ENCODE results near the gene EFEMP1.

Gene EFEMP1

DNA sequence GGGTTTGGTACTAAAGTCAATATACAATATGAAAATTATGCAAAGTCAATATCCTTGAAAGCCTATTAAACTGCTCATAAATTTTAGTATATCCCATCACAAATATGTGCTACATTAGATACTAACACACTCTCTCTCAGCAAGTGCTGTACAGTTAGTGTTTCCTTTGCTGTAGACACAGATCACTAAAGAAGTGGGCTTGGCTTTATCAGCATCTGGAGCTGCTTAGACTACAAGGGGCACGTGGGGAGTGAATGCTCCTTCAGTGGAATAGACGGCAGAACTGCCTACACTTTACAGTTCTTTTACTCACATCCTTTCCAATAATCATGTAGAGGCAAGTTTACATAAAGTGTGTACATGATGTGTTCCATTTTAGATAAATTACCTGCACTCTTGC lies 26.0 kb upstream of the EFEMP1 start:
- TF ChIP-seq, protein P1, sequence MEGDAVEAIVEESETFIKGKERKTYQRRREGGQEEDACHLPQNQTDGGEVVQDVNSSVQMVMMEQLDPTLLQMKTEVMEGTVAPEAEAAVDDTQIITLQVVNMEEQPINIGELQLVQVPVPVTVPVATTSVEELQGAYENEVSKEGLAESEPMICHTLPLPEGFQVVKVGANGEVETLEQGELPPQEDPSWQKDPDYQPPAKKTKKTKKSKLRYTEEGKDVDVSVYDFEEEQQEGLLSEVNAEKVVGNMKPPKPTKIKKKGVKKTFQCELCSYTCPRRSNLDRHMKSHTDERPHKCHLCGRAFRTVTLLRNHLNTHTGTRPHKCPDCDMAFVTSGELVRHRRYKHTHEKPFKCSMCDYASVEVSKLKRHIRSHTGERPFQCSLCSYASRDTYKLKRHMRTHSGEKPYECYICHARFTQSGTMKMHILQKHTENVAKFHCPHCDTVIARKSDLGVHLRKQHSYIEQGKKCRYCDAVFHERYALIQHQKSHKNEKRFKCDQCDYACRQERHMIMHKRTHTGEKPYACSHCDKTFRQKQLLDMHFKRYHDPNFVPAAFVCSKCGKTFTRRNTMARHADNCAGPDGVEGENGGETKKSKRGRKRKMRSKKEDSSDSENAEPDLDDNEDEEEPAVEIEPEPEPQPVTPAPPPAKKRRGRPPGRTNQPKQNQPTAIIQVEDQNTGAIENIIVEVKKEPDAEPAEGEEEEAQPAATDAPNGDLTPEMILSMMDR (IDR thresholded peaks at IDR 0.05; ENCODE audit: low read depth, low read length): no peak
- no peak for DNase-seq (ENCODE audit: extremely low read depth, low read depth)

DNA sequence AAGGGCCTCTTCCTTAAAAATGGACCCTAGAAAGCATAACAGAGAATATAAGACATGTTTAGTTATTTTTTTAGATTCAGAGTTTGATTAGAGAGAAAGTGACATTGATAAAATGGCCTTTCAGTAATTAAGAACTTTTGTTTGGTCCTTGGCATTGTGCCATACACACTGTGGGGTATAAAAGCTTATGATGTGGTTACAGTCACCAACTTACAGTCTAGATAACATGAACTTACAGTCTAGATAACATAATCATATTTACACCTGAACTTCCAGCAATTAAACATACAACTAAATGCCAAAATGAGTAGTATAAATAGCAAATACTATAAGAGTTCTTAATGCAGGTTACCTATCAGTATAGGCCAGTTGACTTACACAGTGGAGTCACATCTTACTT lies 25.6 kb upstream of the EFEMP1 start:
- TF ChIP-seq, protein P1 (IDR thresholded peaks at IDR 0.05; ENCODE audit: low read depth, low read length): no peak
- no peak for DNase-seq (ENCODE audit: extremely low read depth, low read depth)

DNA sequence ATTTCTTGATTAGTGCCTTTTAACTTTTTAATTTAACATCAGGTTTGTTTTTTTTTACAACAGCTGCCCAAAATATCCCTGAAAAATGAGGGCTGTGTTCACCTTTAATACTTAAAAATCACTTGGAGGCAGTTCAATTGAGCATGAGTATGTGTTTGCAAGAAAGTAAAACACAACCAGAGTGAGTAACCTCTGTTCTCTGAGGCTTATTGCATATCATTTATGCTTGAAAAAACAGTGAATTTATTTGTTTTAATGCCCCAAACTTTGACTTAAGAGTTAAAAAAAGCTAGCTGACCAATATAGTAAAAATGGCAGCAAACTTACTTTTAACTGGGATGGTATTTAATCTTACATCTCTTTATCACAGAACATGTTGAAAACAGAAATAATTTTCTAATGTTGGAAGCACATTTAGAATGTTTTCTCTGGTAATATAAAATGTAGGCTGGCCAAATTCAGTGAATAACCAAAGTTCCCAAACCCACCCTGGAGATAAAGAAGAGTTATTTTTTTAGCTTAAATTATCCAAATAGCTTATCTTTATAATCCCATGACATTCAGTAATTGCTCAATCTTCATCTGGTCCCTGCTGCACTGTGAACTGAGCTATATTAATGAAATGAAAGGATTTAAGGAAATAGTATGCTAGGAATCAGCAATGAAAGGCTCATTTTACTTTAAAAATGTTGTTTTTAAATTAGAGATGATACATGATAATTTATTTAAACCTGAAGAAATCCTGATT lies 24.8 kb upstream of the EFEMP1 start:
- DNase-seq (ENCODE audit: extremely low read depth, low read depth): no peak
- TF ChIP-seq, protein P1 (IDR thresholded peaks at IDR 0.05; ENCODE audit: low read depth, low read length): no peak

DNA sequence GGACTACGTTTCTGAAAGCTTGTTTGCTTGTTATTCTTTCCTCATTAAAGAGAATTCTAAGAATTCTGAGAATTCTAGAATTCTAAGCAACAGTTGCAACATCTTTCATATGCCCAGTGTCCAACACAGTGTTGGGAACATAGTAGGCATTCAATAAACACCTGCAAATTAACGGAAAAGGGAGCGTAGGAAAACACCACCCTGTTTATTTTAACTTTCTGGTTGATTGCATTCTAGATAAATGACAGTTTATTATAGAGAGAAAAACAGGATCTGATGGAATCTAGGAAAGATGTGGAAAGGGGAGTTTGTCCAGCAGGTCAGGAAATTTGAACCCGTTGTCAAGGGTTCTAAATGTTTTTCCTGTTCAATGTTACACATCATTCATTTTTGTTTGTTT lies 24.2 kb upstream of the EFEMP1 start:
- TF ChIP-seq, protein P1 (IDR thresholded peaks at IDR 0.05; ENCODE audit: low read depth, low read length): no peak
- no peak for DNase-seq (ENCODE audit: extremely low read depth, low read depth)

DNA sequence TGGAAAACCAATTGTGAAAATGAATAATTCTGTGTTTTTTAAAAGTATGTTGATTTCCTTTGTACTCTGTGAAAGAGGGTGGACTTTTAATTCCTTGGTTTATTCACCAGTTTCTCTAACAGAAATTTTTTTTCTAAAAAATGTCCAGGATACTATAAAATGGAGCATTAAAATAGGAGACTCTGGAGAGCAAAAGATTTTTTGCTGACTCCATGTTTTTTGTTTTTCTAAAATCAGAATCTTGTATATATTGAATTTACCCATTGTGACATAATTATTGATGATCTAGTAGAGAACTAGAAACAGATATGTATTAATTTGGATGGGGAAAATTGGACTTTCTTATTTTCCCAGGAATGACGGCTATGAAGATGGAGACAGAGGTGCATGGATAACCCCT lies 23.2 kb upstream of the EFEMP1 start:
- TF ChIP-seq, protein P1 (IDR thresholded peaks at IDR 0.05; ENCODE audit: low read depth, low read length): no peak
- DNase-seq (ENCODE audit: extremely low read depth, low read depth): no peak

DNA sequence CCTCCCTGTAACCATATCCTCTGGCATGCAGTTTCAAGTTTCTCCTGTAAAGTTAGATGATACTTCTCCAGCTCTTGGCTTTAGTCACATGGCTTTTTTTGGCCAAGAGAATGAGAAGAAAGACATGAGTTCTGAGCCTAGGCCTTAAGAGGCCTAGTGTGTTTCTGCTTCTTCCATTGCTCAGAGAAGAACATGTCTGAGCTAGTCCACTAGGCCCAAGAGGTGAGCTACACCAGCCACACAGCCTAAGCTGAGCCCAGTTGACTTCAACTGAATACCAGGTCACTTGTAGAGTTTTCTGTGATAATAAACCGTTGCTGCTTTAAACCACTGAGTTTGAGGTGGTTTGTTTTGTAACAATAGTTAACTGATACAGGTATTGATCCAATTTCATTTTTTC lies 19.9 kb upstream of the EFEMP1 start:
- no peak for DNase-seq (ENCODE audit: extremely low read depth, low read depth)
- TF ChIP-seq, protein P1 (IDR thresholded peaks at IDR 0.05; ENCODE audit: low read depth, low read length): no peak

DNA sequence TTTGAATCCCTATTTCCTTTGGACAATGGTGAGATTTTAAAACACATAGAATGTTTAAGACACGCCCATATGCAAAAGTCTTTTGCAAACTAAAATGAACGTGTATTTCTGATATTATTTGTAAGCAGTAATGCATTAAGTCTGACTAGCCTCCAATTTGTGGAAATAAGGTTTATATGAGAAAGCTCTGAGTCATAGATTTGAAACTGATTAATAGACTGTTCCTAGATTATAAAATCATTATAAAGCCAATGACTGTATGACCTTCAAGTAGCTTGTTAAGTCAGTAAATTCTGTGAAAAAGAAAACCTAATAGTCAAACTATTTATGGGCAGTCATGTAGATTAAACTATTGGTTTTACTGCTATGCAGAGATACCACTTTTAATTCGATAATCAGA lies 12.8 kb upstream of the EFEMP1 start:
- TF ChIP-seq, protein P1 (IDR thresholded peaks at IDR 0.05; ENCODE audit: low read depth, low read length): no peak
- no peak for DNase-seq (ENCODE audit: extremely low read depth, low read depth)
